HepG2 (cell line): ENCODE results near the gene CDC42EP1.

Source experiments
- HNF4G ChIP-seq, 2 experiments: sonication (generic) in 1 of 2; formaldehyde crosslinking in 1 of 2; IDR thresholded peaks; 2 replicates each; pipeline versions ENCODE4 v1.4.0 to v1.6.1; 2011 to 2020; ENCODE audit warnings: borderline replicate concordance in 2 of 2, low read depth in 2 of 2, mild to moderate bottlenecking in 2 of 2, low read length in 1 of 2, missing genetic modification reagents in 1 of 2, moderate library complexity in 1 of 2
- NR2C2 ChIP-seq: sonication (generic); formaldehyde crosslinking; IDR thresholded peaks from 2 replicates; pipeline ENCODE4 v1.4.0; 2020; ENCODE audit warnings: missing genetic modification reagents, mild to moderate bottlenecking, moderate library complexity, borderline replicate concordance
- PCBP1 ChIP-seq: fragments of 200-400 bp; formaldehyde crosslinking; IDR thresholded peaks from 2 replicates; pipeline ENCODE4 v1.6.1; 2017; ENCODE audit warnings: mild to moderate bottlenecking, low read depth, low read length, borderline replicate concordance
- STAT5B ChIP-seq: sonication (generic); formaldehyde crosslinking; IDR thresholded peaks from 2 replicates; pipeline ENCODE4 v1.4.0; 2020; ENCODE audit warnings: missing genetic modification reagents
- YY1 ChIP-seq: IDR thresholded peaks from 2 replicates; pipeline ENCODE4 v1.6.1; 2011; ENCODE audit warnings: low read length, low read depth, moderate library complexity, mild to moderate bottlenecking; ENCODE audit not compliant: insufficient read depth, insufficient replicate concordance
- TF ChIP-seq, protein P1 (sequence below): sonication (generic); formaldehyde crosslinking; IDR thresholded peaks from 2 replicates; pipeline ENCODE4 v1.5.0; 2020; ENCODE audit warnings: mild to moderate bottlenecking, missing genetic modification reagents, moderate library complexity
- TF ChIP-seq, protein P2 (sequence below): sonication (generic); formaldehyde crosslinking; IDR thresholded peaks from 2 replicates; pipeline ENCODE4 v1.5.0; 2020; ENCODE audit warnings: mild to moderate bottlenecking, missing genetic modification reagents

DNA sequence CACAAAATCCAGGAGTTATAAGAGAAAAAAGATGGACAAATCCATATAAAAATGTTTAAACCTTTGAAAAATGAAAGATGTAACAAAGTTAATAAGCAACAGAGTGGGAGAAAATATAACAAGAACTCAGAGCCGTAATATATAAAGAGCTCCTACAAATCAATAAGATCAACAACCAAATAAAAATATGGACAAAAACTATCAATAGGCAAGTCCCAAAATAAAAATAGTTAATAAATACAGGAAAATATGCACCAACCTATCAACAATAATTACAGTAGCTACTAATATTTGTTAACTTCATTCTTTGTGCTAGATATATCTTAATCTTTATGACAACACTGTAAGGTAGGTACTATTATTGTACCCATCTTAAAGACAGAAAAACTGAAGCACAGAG, 43.8 kb upstream of the CDC42EP1 start:
- TF ChIP-seq HNF4G (IDR thresholded peaks at IDR 0.05; ENCODE audit: borderline replicate concordance, low read depth, low read length) = no peak
- no peak for TF ChIP-seq HNF4G (CRISPR knock-in tag; IDR thresholded peaks at IDR 0.05; ENCODE audit: borderline replicate concordance, low read depth)
- TF ChIP-seq, protein P1, sequence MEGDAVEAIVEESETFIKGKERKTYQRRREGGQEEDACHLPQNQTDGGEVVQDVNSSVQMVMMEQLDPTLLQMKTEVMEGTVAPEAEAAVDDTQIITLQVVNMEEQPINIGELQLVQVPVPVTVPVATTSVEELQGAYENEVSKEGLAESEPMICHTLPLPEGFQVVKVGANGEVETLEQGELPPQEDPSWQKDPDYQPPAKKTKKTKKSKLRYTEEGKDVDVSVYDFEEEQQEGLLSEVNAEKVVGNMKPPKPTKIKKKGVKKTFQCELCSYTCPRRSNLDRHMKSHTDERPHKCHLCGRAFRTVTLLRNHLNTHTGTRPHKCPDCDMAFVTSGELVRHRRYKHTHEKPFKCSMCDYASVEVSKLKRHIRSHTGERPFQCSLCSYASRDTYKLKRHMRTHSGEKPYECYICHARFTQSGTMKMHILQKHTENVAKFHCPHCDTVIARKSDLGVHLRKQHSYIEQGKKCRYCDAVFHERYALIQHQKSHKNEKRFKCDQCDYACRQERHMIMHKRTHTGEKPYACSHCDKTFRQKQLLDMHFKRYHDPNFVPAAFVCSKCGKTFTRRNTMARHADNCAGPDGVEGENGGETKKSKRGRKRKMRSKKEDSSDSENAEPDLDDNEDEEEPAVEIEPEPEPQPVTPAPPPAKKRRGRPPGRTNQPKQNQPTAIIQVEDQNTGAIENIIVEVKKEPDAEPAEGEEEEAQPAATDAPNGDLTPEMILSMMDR (CRISPR knock-in tag) = no peak
- no peak for TF ChIP-seq NR2C2 (CRISPR knock-in tag)
- TF ChIP-seq PCBP1 = no peak
- no peak for TF ChIP-seq STAT5B
- TF ChIP-seq, protein P2, sequence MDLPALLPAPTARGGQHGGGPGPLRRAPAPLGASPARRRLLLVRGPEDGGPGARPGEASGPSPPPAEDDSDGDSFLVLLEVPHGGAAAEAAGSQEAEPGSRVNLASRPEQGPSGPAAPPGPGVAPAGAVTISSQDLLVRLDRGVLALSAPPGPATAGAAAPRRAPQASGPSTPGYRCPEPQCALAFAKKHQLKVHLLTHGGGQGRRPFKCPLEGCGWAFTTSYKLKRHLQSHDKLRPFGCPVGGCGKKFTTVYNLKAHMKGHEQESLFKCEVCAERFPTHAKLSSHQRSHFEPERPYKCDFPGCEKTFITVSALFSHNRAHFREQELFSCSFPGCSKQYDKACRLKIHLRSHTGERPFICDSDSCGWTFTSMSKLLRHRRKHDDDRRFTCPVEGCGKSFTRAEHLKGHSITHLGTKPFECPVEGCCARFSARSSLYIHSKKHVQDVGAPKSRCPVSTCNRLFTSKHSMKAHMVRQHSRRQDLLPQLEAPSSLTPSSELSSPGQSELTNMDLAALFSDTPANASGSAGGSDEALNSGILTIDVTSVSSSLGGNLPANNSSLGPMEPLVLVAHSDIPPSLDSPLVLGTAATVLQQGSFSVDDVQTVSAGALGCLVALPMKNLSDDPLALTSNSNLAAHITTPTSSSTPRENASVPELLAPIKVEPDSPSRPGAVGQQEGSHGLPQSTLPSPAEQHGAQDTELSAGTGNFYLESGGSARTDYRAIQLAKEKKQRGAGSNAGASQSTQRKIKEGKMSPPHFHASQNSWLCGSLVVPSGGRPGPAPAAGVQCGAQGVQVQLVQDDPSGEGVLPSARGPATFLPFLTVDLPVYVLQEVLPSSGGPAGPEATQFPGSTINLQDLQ = no peak
- TF ChIP-seq YY1 = no peak
